ENCODE results near the gene LAMP1.

LAMP1 gene

DNA sequence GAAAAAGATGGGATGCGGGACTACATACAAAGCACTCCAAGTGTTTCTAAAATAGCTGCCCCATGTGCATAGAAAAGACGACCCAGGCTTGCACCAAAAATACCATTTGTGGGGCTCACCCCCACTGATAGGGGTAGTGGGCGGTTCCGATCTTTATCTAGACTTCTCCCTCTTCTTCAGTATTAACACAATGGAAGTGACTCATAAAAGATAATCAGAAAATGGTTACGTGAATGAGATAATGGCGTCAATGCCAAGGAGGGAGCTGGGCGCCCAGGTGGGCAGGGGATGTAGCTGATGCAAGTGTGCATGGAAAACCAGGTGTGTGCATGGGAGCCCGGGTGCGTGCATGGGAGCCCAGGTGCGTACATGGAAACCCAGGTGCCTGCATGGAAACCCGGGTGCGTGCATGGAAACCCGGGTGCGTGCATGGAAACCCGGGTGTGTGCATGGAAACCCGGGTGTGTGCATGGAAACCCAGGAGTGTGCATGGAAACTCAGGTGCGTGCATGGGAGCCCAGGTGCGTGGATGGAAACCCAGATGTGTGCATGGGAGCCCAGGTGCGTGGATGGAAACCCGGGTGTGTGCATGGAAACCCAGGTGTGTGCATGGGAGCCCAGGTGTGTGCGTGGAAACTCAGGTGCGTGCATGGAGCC is 32.7 kb downstream of the LAMP1 start:
- TF ChIP-seq, protein P1, sequence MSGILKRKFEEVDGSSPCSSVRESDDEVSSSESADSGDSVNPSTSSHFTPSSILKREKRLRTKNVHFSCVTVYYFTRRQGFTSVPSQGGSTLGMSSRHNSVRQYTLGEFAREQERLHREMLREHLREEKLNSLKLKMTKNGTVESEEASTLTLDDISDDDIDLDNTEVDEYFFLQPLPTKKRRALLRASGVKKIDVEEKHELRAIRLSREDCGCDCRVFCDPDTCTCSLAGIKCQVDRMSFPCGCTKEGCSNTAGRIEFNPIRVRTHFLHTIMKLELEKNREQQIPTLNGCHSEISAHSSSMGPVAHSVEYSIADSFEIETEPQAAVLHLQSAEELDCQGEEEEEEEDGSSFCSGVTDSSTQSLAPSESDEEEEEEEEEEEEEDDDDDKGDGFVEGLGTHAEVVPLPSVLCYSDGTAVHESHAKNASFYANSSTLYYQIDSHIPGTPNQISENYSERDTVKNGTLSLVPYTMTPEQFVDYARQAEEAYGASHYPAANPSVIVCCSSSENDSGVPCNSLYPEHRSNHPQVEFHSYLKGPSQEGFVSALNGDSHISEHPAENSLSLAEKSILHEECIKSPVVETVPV (CRISPR knock-in tag; IDR thresholded peaks at IDR 0.05), result no peak
- TF ChIP-seq PPARA (CRISPR knock-in tag; IDR thresholded peaks at IDR 0.05; ENCODE audit: borderline replicate concordance), result no peak
- no peak for ATAC-seq

DNA sequence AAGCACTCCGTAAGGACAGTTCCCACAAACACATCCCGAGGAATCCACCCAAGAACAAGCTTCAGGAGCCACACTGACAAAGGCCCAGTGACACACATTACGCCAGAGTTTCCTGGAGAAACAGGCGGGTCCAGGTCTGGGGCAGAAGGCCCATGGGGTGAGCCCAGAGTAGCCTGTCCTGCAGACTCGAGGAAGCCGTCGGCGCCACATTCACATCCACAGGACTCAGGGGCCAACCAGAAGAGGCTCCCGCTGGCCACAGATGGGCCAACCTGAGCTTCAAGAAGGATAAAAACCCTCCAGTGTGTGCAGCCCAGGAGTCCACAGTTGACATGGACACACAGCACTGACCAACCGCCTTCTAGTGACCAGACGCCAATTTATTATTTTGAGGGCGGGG is 35.6 kb downstream of the LAMP1 start:
- TF ChIP-seq GLIS3 (CRISPR knock-in tag; IDR thresholded peaks at IDR 0.05) (no peak), OSR1 (CRISPR knock-in tag; IDR thresholded peaks at IDR 0.05) (no peak), ZNF8 (CRISPR knock-in tag; IDR thresholded peaks at IDR 0.05) (no peak), ZNF565 (CRISPR knock-in tag; conservative IDR thresholded peaks at IDR 0.05; ENCODE audit: low read depth) (no peak), ESRRG (CRISPR knock-in tag; IDR thresholded peaks at IDR 0.05) (no peak), RARB (CRISPR knock-in tag; IDR thresholded peaks at IDR 0.05) (no peak), BACH2 (CRISPR knock-in tag; IDR thresholded peaks at IDR 0.05; ENCODE audit: borderline replicate concordance) (no peak)
- TF ChIP-seq, protein P2, sequence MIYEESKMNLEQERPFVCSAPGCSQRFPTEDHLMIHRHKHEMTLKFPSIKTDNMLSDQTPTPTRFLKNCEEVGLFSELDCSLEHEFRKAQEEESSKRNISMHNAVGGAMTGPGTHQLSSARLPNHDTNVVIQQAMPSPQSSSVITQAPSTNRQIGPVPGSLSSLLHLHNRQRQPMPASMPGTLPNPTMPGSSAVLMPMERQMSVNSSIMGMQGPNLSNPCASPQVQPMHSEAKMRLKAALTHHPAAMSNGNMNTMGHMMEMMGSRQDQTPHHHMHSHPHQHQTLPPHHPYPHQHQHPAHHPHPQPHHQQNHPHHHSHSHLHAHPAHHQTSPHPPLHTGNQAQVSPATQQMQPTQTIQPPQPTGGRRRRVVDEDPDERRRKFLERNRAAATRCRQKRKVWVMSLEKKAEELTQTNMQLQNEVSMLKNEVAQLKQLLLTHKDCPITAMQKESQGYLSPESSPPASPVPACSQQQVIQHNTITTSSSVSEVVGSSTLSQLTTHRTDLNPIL (CRISPR knock-in tag; IDR thresholded peaks at IDR 0.05; ENCODE audit: low read depth), result no peak
- TF ChIP-seq, protein P3, sequence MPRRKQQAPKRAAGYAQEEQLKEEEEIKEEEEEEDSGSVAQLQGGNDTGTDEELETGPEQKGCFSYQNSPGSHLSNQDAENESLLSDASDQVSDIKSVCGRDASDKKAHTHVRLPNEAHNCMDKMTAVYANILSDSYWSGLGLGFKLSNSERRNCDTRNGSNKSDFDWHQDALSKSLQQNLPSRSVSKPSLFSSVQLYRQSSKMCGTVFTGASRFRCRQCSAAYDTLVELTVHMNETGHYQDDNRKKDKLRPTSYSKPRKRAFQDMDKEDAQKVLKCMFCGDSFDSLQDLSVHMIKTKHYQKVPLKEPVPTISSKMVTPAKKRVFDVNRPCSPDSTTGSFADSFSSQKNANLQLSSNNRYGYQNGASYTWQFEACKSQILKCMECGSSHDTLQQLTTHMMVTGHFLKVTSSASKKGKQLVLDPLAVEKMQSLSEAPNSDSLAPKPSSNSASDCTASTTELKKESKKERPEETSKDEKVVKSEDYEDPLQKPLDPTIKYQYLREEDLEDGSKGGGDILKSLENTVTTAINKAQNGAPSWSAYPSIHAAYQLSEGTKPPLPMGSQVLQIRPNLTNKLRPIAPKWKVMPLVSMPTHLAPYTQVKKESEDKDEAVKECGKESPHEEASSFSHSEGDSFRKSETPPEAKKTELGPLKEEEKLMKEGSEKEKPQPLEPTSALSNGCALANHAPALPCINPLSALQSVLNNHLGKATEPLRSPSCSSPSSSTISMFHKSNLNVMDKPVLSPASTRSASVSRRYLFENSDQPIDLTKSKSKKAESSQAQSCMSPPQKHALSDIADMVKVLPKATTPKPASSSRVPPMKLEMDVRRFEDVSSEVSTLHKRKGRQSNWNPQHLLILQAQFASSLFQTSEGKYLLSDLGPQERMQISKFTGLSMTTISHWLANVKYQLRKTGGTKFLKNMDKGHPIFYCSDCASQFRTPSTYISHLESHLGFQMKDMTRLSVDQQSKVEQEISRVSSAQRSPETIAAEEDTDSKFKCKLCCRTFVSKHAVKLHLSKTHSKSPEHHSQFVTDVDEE (CRISPR knock-in tag; IDR thresholded peaks at IDR 0.05), result no peak
- no peak for ATAC-seq

DNA sequence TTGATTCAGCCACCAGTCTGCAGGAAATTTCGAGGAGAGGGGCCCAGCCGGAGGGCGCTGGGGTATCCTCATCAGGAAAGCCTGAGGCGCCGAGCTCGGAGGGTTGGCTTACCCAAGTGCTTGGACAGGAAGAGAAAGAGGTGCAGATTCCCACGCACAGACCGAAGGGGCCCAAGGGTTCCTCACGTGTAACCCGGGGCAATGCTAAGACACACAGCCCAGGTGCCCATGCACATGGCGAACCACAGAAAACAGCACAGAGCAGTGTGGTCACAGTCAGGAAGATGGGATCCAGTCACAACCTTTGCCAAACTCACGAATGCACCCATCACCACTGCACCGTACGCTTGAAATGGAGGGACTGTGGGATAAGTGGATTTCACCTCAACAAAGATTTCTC is 36.0 kb downstream of the LAMP1 start:
- ATAC-seq, result no peak
- TF ChIP-seq TOX (CRISPR knock-in tag; IDR thresholded peaks at IDR 0.05; ENCODE audit: borderline replicate concordance), result no peak
- TF ChIP-seq ESRRG (CRISPR knock-in tag; IDR thresholded peaks at IDR 0.05), result no peak
- TF ChIP-seq, protein P1 (CRISPR knock-in tag; IDR thresholded peaks at IDR 0.05), result no peak
- TF ChIP-seq TCF4 (CRISPR knock-in tag; IDR thresholded peaks at IDR 0.05; ENCODE audit: borderline replicate concordance), result no peak
- TF ChIP-seq ZFP30 (CRISPR knock-in tag; IDR thresholded peaks at IDR 0.05), result no peak
- no peak for TF ChIP-seq CSDC2 (CRISPR knock-in tag; IDR thresholded peaks at IDR 0.05)
- no peak for TF ChIP-seq ZNF70 (CRISPR knock-in tag; IDR thresholded peaks at IDR 0.05)
- TF ChIP-seq ZC3H10 (CRISPR knock-in tag; IDR thresholded peaks at IDR 0.05), result no peak
- TF ChIP-seq, protein P3 (CRISPR knock-in tag; IDR thresholded peaks at IDR 0.05), result no peak
- no peak for TF ChIP-seq ZNF565 (CRISPR knock-in tag; conservative IDR thresholded peaks at IDR 0.05; ENCODE audit: low read depth)
- TF ChIP-seq BACH2 (CRISPR knock-in tag; IDR thresholded peaks at IDR 0.05; ENCODE audit: borderline replicate concordance), result no peak
- TF ChIP-seq, protein P4, sequence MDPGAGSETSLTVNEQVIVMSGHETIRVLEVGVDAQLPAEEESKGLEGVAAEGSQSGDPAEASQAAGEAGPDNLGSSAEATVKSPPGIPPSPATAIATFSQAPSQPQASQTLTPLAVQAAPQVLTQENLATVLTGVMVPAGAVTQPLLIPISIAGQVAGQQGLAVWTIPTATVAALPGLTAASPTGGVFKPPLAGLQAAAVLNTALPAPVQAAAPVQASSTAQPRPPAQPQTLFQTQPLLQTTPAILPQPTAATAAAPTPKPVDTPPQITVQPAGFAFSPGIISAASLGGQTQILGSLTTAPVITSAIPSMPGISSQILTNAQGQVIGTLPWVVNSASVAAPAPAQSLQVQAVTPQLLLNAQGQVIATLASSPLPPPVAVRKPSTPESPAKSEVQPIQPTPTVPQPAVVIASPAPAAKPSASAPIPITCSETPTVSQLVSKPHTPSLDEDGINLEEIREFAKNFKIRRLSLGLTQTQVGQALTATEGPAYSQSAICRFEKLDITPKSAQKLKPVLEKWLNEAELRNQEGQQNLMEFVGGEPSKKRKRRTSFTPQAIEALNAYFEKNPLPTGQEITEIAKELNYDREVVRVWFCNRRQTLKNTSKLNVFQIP (CRISPR knock-in tag; IDR thresholded peaks at IDR 0.05; ENCODE audit: borderline replicate concordance, low read depth), result no peak
- no peak for TF ChIP-seq RARB (CRISPR knock-in tag; IDR thresholded peaks at IDR 0.05)
- no peak for TF ChIP-seq OSR1 (CRISPR knock-in tag; IDR thresholded peaks at IDR 0.05)
- TF ChIP-seq, protein P2 (CRISPR knock-in tag; IDR thresholded peaks at IDR 0.05; ENCODE audit: low read depth), result no peak
- no peak for TF ChIP-seq ZNF8 (CRISPR knock-in tag; IDR thresholded peaks at IDR 0.05)
- TF ChIP-seq GLIS3 (CRISPR knock-in tag; IDR thresholded peaks at IDR 0.05), result no peak
- no peak for TF ChIP-seq ZFP3 (CRISPR knock-in tag; IDR thresholded peaks at IDR 0.05)

Measured in SK-N-SH treated with all-trans-retinoic acid at 6 μM for 48 hours (cell line).